Esophagus squamous epithelium (tissue), 4 donors: ENCODE measurements around the gene WLS.

ENCODE experiments used
- POLR2A ChIP-seq, 4 donors: fragments of 450-650 bp; IDR thresholded peaks; one replicate each; pipeline ENCODE4 v1.6.1; 2017; ENCODE audit warnings: antibody characterized with exemption in 4 of 4, mild to moderate bottlenecking in 4 of 4, moderate library complexity in 3 of 4
- TF ChIP-seq, protein P1 (sequence below), 6 experiments: fragments of 450-650 bp in 4 of 6; fragments of 200-600 bp in 2 of 6; sonication (generic) in 2 of 6; IDR thresholded peaks; one replicate each; pipeline ENCODE4 v1.5.1; 2016 to 2019; ENCODE audit warnings: antibody characterized with exemption in 6 of 6, mild to moderate bottlenecking in 4 of 6, moderate library complexity in 4 of 6

DNA sequence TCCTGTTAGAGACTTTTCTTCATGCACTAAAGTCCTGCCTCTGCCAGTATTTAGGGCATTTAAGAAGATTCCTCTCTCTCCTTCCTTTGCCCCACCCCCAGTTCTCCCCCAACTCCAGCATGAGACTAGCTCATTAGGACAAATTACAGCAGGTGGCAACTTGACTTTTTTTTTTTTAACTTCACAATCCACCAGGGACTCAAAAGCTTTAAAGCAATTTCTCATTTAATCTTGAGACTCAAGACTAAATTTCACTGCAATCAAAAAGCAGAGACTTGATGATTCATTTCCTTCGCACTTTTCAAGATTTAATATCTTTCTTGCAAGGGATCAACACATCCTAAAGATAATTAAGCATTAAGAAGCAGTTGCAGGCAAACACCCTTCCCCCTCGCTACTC, 74.9 kb downstream of the WLS start:
- TF ChIP-seq, protein P1, sequence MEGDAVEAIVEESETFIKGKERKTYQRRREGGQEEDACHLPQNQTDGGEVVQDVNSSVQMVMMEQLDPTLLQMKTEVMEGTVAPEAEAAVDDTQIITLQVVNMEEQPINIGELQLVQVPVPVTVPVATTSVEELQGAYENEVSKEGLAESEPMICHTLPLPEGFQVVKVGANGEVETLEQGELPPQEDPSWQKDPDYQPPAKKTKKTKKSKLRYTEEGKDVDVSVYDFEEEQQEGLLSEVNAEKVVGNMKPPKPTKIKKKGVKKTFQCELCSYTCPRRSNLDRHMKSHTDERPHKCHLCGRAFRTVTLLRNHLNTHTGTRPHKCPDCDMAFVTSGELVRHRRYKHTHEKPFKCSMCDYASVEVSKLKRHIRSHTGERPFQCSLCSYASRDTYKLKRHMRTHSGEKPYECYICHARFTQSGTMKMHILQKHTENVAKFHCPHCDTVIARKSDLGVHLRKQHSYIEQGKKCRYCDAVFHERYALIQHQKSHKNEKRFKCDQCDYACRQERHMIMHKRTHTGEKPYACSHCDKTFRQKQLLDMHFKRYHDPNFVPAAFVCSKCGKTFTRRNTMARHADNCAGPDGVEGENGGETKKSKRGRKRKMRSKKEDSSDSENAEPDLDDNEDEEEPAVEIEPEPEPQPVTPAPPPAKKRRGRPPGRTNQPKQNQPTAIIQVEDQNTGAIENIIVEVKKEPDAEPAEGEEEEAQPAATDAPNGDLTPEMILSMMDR (IDR thresholded peaks at IDR 0.05), result no peak
- TF ChIP-seq POLR2A (IDR thresholded peaks at IDR 0.05), result no peak
